Nephron (organoid): Measurements from ENCODE around the gene PHF19.

ENCODE experiments used
- H3K27ac Mint-ChIP-seq, 3 experiments: 2 replicates each; pipeline ENCODE4 v1.8.0; 2020; ENCODE audit warnings: mixed read lengths in 3 of 3, mild to moderate bottlenecking in 2 of 3, moderate library complexity in 1 of 3
- H3K27me3 Mint-ChIP-seq: 2 replicates; pipeline ENCODE4 v1.8.0; 2021; ENCODE audit warnings: low read depth, mild to moderate bottlenecking, moderate library complexity, mixed read lengths
- H3K36me3 Mint-ChIP-seq: 2 replicates; pipeline ENCODE4 v1.8.0; 2020; ENCODE audit warnings: low read depth, mixed read lengths
- H3K4me1 Mint-ChIP-seq: 2 replicates; pipeline ENCODE4 v1.8.0; 2020; ENCODE audit warnings: mixed read lengths
- H3K4me3 Mint-ChIP-seq, 3 experiments: 2 replicates each; pipeline ENCODE4 v1.8.0; 2020; ENCODE audit warnings: mild to moderate bottlenecking in 3 of 3, mixed read lengths in 3 of 3, moderate library complexity in 2 of 3
- H3K9me3 Mint-ChIP-seq: 2 replicates; pipeline ENCODE4 v1.8.0; 2020; ENCODE audit warnings: mixed read lengths
- TF ChIP-seq, protein P1 (sequence below), 3 experiments: fragments of 200-600 bp; sonication (generic); IDR thresholded peaks; one replicate each; pipeline ENCODE4 v1.5.0; 2021; ENCODE audit warnings: antibody characterized with exemption in 3 of 3; ENCODE audit not compliant: unreplicated experiment in 3 of 3

PHF19 gene

DNA sequence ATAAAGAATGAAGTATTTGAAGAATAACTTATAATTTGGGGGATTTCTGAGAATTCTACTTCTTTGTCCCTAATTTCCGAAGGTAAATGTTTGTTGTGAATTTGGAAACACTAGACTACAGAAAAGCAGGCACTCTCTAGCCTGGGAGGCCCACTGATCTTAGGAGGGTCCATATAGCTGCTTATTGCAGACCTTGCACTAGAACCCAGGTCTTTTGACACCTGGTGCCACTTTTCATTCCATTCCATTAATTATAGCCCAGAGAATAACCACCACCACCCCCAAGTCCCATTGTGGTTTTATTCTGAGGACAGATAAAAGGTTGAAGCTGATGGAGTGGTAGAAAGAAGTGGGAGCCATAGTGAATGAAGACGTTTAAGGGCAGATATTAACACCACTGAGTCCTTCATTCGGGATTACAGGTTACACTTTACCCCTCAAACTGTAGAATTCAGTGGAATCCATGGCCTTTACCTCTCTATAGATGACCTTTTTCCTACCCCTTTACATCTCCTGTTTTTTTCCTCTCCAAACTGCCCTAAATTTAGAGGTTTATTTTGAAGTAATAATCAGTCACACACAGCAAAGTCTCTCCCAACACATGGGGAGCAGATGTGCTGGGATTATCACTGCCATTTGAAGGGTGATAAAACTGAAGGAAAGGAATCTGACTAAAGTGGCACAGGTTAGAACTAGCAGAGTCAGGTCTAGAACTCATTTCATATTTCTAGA, 22.2 kb downstream of the PHF19 start:
- H3K9me3 Mint-ChIP-seq: no peaks in the 10 kb centered on the region
- TF ChIP-seq, protein P1, sequence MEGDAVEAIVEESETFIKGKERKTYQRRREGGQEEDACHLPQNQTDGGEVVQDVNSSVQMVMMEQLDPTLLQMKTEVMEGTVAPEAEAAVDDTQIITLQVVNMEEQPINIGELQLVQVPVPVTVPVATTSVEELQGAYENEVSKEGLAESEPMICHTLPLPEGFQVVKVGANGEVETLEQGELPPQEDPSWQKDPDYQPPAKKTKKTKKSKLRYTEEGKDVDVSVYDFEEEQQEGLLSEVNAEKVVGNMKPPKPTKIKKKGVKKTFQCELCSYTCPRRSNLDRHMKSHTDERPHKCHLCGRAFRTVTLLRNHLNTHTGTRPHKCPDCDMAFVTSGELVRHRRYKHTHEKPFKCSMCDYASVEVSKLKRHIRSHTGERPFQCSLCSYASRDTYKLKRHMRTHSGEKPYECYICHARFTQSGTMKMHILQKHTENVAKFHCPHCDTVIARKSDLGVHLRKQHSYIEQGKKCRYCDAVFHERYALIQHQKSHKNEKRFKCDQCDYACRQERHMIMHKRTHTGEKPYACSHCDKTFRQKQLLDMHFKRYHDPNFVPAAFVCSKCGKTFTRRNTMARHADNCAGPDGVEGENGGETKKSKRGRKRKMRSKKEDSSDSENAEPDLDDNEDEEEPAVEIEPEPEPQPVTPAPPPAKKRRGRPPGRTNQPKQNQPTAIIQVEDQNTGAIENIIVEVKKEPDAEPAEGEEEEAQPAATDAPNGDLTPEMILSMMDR (IDR thresholded peaks at IDR 0.05; ENCODE audit: unreplicated experiment in 3 of 3): no peak
- peaks cover 5% of the 10 kb centered on the region for H3K36me3 Mint-ChIP-seq
- H3K27ac Mint-ChIP-seq: no peak overlapping the region
- H3K4me1 Mint-ChIP-seq: peaks cover 28% of the 10 kb centered on the region
- H3K27me3 Mint-ChIP-seq: no peaks in the 10 kb centered on the region
- no peak overlapping the region for H3K4me3 Mint-ChIP-seq

DNA sequence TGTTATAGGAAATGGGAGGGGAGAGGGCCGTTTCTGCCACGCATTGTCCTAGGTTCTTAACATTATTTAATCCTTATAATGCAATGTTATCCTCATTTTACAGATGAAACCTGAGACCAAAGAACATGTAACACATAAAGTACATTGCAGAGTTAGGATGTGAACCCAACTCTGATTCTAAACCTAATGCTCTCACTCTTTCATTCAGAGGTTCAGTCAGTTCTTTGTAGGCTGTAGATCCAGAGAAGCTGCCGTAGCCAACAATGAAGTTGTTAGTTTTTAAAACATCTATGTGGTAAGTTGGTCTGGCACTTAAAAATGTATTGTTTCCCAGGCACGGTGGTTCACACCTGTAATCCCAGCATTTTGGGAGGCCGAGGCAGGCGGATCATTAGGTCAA, 23.8 kb downstream of the PHF19 start:
- TF ChIP-seq, protein P1 (IDR thresholded peaks at IDR 0.05; ENCODE audit: unreplicated experiment in 3 of 3): no peak
- no peak overlapping the region for H3K4me3 Mint-ChIP-seq
- peaks cover 17% of the 10 kb centered on the region for H3K4me1 Mint-ChIP-seq
- peaks cover 3% of the 10 kb centered on the region for H3K36me3 Mint-ChIP-seq
- no peaks in the 10 kb centered on the region for H3K27me3 Mint-ChIP-seq
- H3K9me3 Mint-ChIP-seq: no peaks in the 10 kb centered on the region
- peak overlapping the region in 1 of 3 experiments; percentile 15 for H3K27ac Mint-ChIP-seq

DNA sequence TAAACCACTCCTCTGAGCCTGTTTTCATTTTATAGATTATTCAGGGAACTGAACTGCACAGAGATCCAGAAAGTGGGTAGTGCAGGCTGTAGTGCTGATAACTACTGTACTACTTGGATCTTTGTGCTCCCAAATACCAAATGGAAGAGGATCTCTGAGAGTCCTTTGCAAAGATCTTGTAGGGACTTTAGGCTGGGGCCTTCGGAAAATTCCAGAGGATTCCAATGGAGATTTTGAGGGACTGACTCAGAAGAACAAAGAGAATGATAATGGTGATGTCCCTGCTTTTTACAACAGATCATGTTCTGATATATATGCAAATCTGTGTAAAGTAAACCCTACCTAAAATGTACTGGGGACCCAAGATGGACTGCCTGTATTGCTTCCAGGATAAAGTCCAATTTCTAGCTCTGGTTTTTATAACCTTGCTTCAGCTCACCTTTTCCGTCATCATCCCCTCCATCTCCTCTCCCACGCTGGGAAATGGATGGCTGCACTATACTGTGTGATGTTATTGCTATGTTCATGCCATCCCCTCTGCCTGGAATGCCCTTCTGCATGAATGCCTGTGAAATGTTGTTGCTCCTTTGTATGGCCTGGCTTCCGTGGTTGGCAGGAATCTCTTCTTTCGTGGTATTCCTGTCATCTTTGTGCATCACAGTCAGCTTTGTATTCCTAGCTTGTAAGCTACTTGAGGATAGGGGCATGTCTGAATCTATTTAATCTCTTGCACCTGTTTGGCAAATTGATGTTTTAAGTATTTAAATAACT, 24.6 kb downstream of the PHF19 start:
- Mint-ChIP-seq H3K27me3 (no peaks in the 10 kb centered on the region), H3K9me3 (no peaks in the 10 kb centered on the region), H3K36me3 (no peaks in the 10 kb centered on the region), H3K4me3 (no peak overlapping the region), H3K4me1 (peaks cover 17% of the 10 kb centered on the region), H3K27ac (peak overlapping the region; percentile 15 to 50 (median 26))
- TF ChIP-seq, protein P1 (IDR thresholded peaks at IDR 0.05; ENCODE audit: unreplicated experiment in 3 of 3): no peak

DNA sequence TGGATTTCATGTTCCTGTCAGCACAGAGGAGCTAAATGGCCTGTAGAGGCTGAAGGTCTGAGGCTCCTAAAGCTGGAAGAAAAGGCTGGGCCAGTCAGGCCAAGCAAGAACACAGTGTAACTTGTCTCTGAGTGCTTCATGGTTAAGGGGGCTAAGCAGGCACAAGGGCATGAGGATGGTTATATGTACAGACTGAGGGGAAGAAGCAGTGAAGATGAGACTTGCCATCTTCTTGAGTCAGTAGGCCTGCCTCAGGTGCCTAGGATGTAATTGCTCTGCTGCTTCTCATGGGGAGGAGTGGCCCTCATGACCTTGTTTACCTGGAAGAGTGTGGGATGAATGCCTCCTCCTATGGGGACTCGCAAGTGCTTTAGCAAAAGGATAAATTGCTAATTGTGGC, 25.5 kb downstream of the PHF19 start:
- Mint-ChIP-seq H3K4me1 (peaks cover 17% of the 10 kb centered on the region), H3K27me3 (no peaks in the 10 kb centered on the region), H3K4me3 (no peak overlapping the region), H3K9me3 (no peaks in the 10 kb centered on the region), H3K36me3 (no peaks in the 10 kb centered on the region), H3K27ac (no peak overlapping the region)
- TF ChIP-seq, protein P1 (IDR thresholded peaks at IDR 0.05; ENCODE audit: unreplicated experiment in 3 of 3): no peak

DNA sequence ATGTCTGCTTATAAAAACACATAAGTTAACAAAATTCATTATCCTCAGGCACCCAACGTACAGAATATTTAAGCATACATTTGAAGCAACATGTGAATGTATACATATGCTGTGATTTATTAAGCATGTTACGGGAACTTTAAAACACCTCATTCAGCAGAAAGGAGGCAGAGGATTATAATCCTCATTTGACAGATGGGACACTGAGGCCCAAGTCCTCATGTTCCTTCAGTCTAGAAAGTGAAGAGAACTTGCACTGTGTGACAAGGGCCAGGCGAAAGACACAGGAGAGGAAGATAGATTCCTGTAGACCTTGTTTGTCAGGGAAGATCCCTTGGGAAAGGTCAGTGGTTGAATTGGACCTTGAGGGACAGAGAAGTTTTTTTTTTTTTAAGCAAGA, 26.7 kb downstream of the PHF19 start:
- no peak overlapping the region for H3K27ac Mint-ChIP-seq
- H3K4me3 Mint-ChIP-seq: no peak overlapping the region
- H3K27me3 Mint-ChIP-seq: no peaks in the 10 kb centered on the region
- no peaks in the 10 kb centered on the region for H3K9me3 Mint-ChIP-seq
- TF ChIP-seq, protein P1 (IDR thresholded peaks at IDR 0.05; ENCODE audit: unreplicated experiment in 3 of 3): no peak
- H3K36me3 Mint-ChIP-seq: no peaks in the 10 kb centered on the region
- H3K4me1 Mint-ChIP-seq: peaks cover 16% of the 10 kb centered on the region
